ENCODE measurements around the gene DDX4.

The DDX4 gene

GRCh38 chr5:55850839-55851674 lies 113.2 kb downstream of the DDX4 start, which contains the start of gene IL31RA:
Gene IL31RA (plus strand): TSS chr5:55851357. CDS start chr5:55851571, 214 bp downstream.
- TF ChIP-seq, protein P1, sequence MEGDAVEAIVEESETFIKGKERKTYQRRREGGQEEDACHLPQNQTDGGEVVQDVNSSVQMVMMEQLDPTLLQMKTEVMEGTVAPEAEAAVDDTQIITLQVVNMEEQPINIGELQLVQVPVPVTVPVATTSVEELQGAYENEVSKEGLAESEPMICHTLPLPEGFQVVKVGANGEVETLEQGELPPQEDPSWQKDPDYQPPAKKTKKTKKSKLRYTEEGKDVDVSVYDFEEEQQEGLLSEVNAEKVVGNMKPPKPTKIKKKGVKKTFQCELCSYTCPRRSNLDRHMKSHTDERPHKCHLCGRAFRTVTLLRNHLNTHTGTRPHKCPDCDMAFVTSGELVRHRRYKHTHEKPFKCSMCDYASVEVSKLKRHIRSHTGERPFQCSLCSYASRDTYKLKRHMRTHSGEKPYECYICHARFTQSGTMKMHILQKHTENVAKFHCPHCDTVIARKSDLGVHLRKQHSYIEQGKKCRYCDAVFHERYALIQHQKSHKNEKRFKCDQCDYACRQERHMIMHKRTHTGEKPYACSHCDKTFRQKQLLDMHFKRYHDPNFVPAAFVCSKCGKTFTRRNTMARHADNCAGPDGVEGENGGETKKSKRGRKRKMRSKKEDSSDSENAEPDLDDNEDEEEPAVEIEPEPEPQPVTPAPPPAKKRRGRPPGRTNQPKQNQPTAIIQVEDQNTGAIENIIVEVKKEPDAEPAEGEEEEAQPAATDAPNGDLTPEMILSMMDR (IDR thresholded peaks at IDR 0.05), result no peak
- Histone ChIP-seq H3K9me3 (no peaks in the 10 kb centered on the region), H3K4me1 (ENCODE audit: control insufficient read depth in 1 of 2, insufficient read depth in 1 of 2, low read depth in 1 of 2, low read length in 1 of 2) (no peaks in the 10 kb centered on the region), H3K27me3 (peaks cover 77% of the 10 kb centered on the region), H3K36me3 (no peaks in the 10 kb centered on the region), H3K27ac (no peak within 1 kb of the TSS), H3K4me3 (ENCODE audit: low read depth in 1 of 2, low read length in 1 of 2) (no peak within 1 kb of the TSS)

DNA sequence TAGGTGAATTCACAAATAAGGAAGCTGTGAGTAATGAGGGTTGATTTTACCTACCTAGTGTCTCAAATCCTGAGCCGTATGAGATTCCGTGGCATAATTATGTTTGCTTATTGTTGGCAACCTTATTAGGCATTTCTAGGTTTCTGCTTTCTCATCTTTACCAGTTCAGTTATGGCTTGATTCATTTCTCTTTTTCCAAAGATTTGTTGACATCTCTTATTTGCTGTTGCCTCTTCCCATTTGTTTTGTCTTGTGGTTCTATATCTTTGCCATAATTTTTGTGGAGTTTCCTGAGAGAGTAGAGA lies 113.8 kb downstream of the DDX4 start:
- H3K27me3 ChIP-seq, result peaks cover 82% of the 10 kb centered on the region
- no peak overlapping the region for H3K27ac ChIP-seq
- peaks cover 3 to 5% of the 10 kb centered on the region in 2 experiments for H3K4me1 ChIP-seq (ENCODE audit: control insufficient read depth in 1 of 2, insufficient read depth in 1 of 2, low read depth in 1 of 2, low read length in 1 of 2)
- TF ChIP-seq, protein P1 (IDR thresholded peaks at IDR 0.05), result no peak
- no peaks in the 10 kb centered on the region for H3K36me3 ChIP-seq
- H3K9me3 ChIP-seq, result no peaks in the 10 kb centered on the region
- H3K4me3 ChIP-seq (ENCODE audit: low read depth in 1 of 2, low read length in 1 of 2), result no peak overlapping the region

DNA sequence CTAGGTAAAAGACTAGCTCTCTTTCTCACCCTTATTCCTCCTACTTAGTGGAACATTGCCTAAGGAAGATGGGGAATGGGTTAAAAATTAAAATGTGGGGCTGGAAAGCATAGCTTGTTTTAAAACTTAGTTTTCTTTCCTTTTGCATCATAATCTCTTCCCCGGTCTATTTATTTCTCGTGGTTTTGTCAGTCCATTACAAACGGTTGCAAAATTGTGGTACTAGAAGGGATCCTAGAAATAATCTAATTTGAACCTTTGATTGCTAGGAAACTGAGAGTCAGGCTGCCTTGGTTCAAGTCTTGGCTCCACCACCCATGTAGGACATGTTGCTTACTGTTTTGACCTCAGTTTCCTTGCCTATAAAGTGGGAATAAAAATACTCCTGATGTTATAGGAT lies 114.6 kb downstream of the DDX4 start:
- Histone ChIP-seq H3K27me3 (peaks cover 90% of the 10 kb centered on the region), H3K9me3 (no peaks in the 10 kb centered on the region), H3K4me3 (ENCODE audit: low read depth in 1 of 2, low read length in 1 of 2) (no peak overlapping the region), H3K27ac (no peak overlapping the region), H3K4me1 (ENCODE audit: control insufficient read depth in 1 of 2, insufficient read depth in 1 of 2, low read depth in 1 of 2, low read length in 1 of 2) (peaks cover 6 to 7% of the 10 kb centered on the region in 2 experiments), H3K36me3 (no peaks in the 10 kb centered on the region)
- TF ChIP-seq, protein P1 (IDR thresholded peaks at IDR 0.05), result no peak

GRCh38 chr5:55853041-55853670 lies 115.3 kb downstream of the DDX4 start:
- Histone ChIP-seq H3K4me1 (ENCODE audit: control insufficient read depth in 1 of 2, insufficient read depth in 1 of 2, low read depth in 1 of 2, low read length in 1 of 2) (peaks cover 6 to 7% of the 10 kb centered on the region in 2 experiments), H3K27me3 (peaks cover 93% of the 10 kb centered on the region), H3K27ac (no peak overlapping the region), H3K9me3 (no peaks in the 10 kb centered on the region), H3K4me3 (ENCODE audit: low read depth in 1 of 2, low read length in 1 of 2) (no peak overlapping the region), H3K36me3 (no peaks in the 10 kb centered on the region)
- TF ChIP-seq, protein P1 (IDR thresholded peaks at IDR 0.05), result no peak

- Histone ChIP-seq H3K27me3 (peaks cover 90% of the 10 kb centered on the region), H3K36me3 (no peaks in the 10 kb centered on the region), H3K9me3 (no peaks in the 10 kb centered on the region), H3K4me1 (ENCODE audit: control insufficient read depth in 1 of 2, insufficient read depth in 1 of 2, low read depth in 1 of 2, low read length in 1 of 2) (peaks cover 6 to 7% of the 10 kb centered on the region in 2 experiments), H3K27ac (no peak overlapping the region), H3K4me3 (ENCODE audit: low read depth in 1 of 2, low read length in 1 of 2) (no peak overlapping the region)
- TF ChIP-seq, protein P1 (IDR thresholded peaks at IDR 0.05), result no peak
Observed at GRCh38 chr5:55853818-55854217, 116.0 kb downstream of the DDX4 start.

Data from neutrophil (primary cell).